Kidney (tissue), 14 donors: ENCODE data around the gene MAP3K21. TPM values are rescaled to one million over a fixed set of nuclear protein-coding genes. Genes with fewer than 3 reads are reported as not detected.

Experiments
- DNase-seq, 5 donors: peaks; one replicate each; pipeline ENCODE4 v3.0.0-alpha.2; 2013 to 2020
- FAIRE-seq: peaks from 2 replicates; lab custom pipeline; 2012; peaks lifted over from hg19 to GRCh38; lab: Jason Lieb, UNC
- H3K27ac ChIP-seq, 2 donors: one replicate each; pipeline ENCODE4 v1.7.0; 2013; ENCODE audit warnings: low read depth in 2 of 2, low read length in 2 of 2, inconsistent platforms in 1 of 2
- H3K27me3 ChIP-seq: one replicate; pipeline ENCODE4 v1.7.1; 2013; ENCODE audit warnings: low read length, inconsistent platforms; ENCODE audit not compliant: control insufficient read depth, insufficient read depth
- H3K36me3 ChIP-seq, 3 donors: one replicate each; pipeline versions ENCODE4 v1.7.0 to v1.7.1; 2013; ENCODE audit warnings: low read length in 3 of 3, control low read depth in 1 of 3, inconsistent platforms in 1 of 3; ENCODE audit not compliant: insufficient read depth in 3 of 3, control insufficient read depth in 2 of 3
- H3K4me1 ChIP-seq, 3 donors: one replicate each; pipeline versions ENCODE4 v1.7.0 to v1.7.1; 2013; ENCODE audit warnings: low read length in 3 of 3, inconsistent platforms in 1 of 3, low read depth in 1 of 3; ENCODE audit not compliant: control insufficient read depth in 2 of 3, insufficient read depth in 2 of 3
- H3K4me3 ChIP-seq, 3 donors: one replicate each; pipeline versions ENCODE4 v1.7.0 to v1.8.1; 2013; ENCODE audit warnings: low read length in 3 of 3, control low read depth in 1 of 3, inconsistent platforms in 1 of 3
- H3K9ac ChIP-seq, 3 donors: one replicate each; pipeline versions ENCODE4 v1.7.0 to v1.7.1; 2013; ENCODE audit warnings: low read length in 3 of 3, control low read depth in 1 of 3, inconsistent platforms in 1 of 3
- H3K9me3 ChIP-seq, 3 donors: one replicate each; pipeline versions ENCODE4 v1.7.0 to v1.7.1; 2013; ENCODE audit warnings: low read length in 3 of 3, control low read depth in 1 of 3, inconsistent platforms in 1 of 3; ENCODE audit not compliant: control insufficient read depth in 2 of 3, insufficient read depth in 1 of 3
- intact Hi-C: fragments of 100-400 bp; cut with DNase I; formaldehyde crosslinking; loops from one replicate; pipeline ENCODE4 v1.11.1; 2022
- polyA plus RNA-seq: library from polyadenylated mRNA; stranded (reverse); fragments of 350-450 nt; fragmentation: Illumina TruSeq; extraction: RNeasy Lipid Tissue Mini Kit (QIAGEN cat#74804); gene quantifications from one replicate; pipeline ENCODE4 v1.2.3, GENCODE V29; 2014; ENCODE audit warnings: low read depth, low replicate concordance; ENCODE audit not compliant: insufficient read depth
- total RNA-seq: library from RNA; stranded (reverse); fragmentation: NEBNext Ultra II Directional; extraction: Animal tissue kit (Norgen Biotek cat#: 25700); gene quantifications from one replicate; pipeline ENCODE4 v1.2.1, GENCODE V29; 2021
- TF ChIP-seq, protein P1 (sequence below): IDR thresholded peaks from 3 replicates; pipeline ENCODE4 v1.5.1; 2012; ENCODE audit warnings: mild to moderate bottlenecking, moderate library complexity, borderline replicate concordance; ENCODE audit not compliant: insufficient read depth; ENCODE audit errors: extremely low read depth
- donor health status: control.
- donor health status: control.
- donor health status: control.
- donor health status: control.
- donor health status: control.
- donor health status: DM: yes; HTN: yes; CAD: no.
- donor health status: Normal renal cell carcinoma (clear cell type).

Gene MAP3K21
- total and polyA plus RNA-seq, 2 donors from 2014 or later: 7.4 to 21.6 TPM

- no peaks in the 10 kb centered on the region for H3K9me3 ChIP-seq
- peak overlapping the region in 1 of 2 donors; percentile 34 for H3K27ac ChIP-seq
- peaks cover 0 to 2% (median 0%) of the 10 kb centered on the region in 3 donors for H3K36me3 ChIP-seq
- no peak overlapping the region for H3K4me3 ChIP-seq
- TF ChIP-seq, protein P1, sequence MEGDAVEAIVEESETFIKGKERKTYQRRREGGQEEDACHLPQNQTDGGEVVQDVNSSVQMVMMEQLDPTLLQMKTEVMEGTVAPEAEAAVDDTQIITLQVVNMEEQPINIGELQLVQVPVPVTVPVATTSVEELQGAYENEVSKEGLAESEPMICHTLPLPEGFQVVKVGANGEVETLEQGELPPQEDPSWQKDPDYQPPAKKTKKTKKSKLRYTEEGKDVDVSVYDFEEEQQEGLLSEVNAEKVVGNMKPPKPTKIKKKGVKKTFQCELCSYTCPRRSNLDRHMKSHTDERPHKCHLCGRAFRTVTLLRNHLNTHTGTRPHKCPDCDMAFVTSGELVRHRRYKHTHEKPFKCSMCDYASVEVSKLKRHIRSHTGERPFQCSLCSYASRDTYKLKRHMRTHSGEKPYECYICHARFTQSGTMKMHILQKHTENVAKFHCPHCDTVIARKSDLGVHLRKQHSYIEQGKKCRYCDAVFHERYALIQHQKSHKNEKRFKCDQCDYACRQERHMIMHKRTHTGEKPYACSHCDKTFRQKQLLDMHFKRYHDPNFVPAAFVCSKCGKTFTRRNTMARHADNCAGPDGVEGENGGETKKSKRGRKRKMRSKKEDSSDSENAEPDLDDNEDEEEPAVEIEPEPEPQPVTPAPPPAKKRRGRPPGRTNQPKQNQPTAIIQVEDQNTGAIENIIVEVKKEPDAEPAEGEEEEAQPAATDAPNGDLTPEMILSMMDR: no peak
- H3K27me3 ChIP-seq: no peaks in the 10 kb centered on the region
- H3K4me1 ChIP-seq: peaks cover 0 to 37% (median 17%) of the 10 kb centered on the region in 3 donors
- H3K9ac ChIP-seq: no peak overlapping the region
- no peak for DNase-seq
- no peak for FAIRE-seq
- intact Hi-C loops: no loop called here
Observed at GRCh38 chr1:233342086-233342485, 14.6 kb downstream of the MAP3K21 start.

- Histone ChIP-seq H3K4me1 (peaks cover 0 to 27% (median 17%) of the 10 kb centered on the region in 3 donors), H3K9ac (no peak overlapping the region), H3K9me3 (no peaks in the 10 kb centered on the region), H3K36me3 (peaks cover 0 to 2% (median 0%) of the 10 kb centered on the region in 3 donors), H3K27ac (peak overlapping the region in 1 of 2 donors; percentile 52), H3K27me3 (no peaks in the 10 kb centered on the region), H3K4me3 (no peak overlapping the region)
- TF ChIP-seq, protein P1: no peak
- DNase-seq (peak in 1 of 5 donors; percentile 71), FAIRE-seq (peak; percentile 73)
- intact Hi-C loops: no loop called here
Observed at GRCh38 chr1:233343262-233343661, 15.7 kb downstream of the MAP3K21 start.

GRCh38 chr1:233347338-233347737, 19.8 kb downstream of the MAP3K21 start:
- Histone ChIP-seq H3K27me3 (no peaks in the 10 kb centered on the region), H3K9ac (no peak overlapping the region), H3K9me3 (no peaks in the 10 kb centered on the region), H3K4me1 (peaks cover 0 to 9% (median 8%) of the 10 kb centered on the region in 3 donors), H3K4me3 (no peak overlapping the region), H3K36me3 (peaks cover 0 to 2% (median 0%) of the 10 kb centered on the region in 3 donors), H3K27ac (no peak overlapping the region)
- TF ChIP-seq, protein P1: no peak
- intact Hi-C loops: no loop called here
- DNase-seq (no peak), FAIRE-seq (no peak)

DNA sequence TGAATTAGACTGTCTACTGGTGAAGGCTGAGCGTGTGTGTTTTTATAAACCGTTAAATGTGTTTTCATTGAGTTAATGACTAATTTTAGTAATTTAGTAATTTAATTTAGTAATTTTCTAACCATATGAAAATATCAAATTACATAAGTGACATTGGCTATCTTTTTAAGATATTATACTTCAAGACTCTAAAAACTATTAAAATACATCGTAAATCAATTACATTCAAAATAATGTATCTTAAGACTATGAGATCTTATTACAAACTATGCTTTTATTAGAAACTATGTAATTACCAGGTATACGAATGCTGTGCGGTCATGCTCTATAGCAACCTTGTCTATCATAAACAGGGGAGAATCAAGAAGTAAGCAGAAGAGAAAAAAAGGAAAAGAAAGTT, 21.6 kb downstream of the MAP3K21 start:
- Histone ChIP-seq H3K4me3 (no peak overlapping the region), H3K27ac (no peak overlapping the region), H3K4me1 (peaks cover 0 to 4% (median 0%) of the 10 kb centered on the region in 3 donors), H3K27me3 (no peaks in the 10 kb centered on the region), H3K9me3 (no peaks in the 10 kb centered on the region), H3K9ac (no peak overlapping the region), H3K36me3 (peaks cover 0 to 2% (median 0%) of the 10 kb centered on the region in 3 donors)
- TF ChIP-seq, protein P1: no peak
- FAIRE-seq (peak; percentile 50), DNase-seq (no peak)
- intact Hi-C loops: no loop called here
